ENCODE results near the gene TRPM8. TPM values are rescaled to one million over a fixed set of nuclear protein-coding genes. Genes with fewer than 3 reads are reported as not detected.
"Not testable (repeated sequence)": the region's sequence is repeated elsewhere in the genome, so short reads cannot be mapped to it uniquely, and the experiment has no call there.

The TRPM8 gene
- total RNA-seq, result not detected
- long read RNA-seq, result 0 reads

GRCh38 chr2:233917116-233917515 lies at the start of gene TRPM8:
TRPM8 (plus strand) TSS chr2:233917373; CDS start chr2:233926538, 9,165 bp downstream.
- intact Hi-C loops (cut with DNase I, micrococcal nuclease), result no loop called here
- DNase-seq, result no peak

DNA sequence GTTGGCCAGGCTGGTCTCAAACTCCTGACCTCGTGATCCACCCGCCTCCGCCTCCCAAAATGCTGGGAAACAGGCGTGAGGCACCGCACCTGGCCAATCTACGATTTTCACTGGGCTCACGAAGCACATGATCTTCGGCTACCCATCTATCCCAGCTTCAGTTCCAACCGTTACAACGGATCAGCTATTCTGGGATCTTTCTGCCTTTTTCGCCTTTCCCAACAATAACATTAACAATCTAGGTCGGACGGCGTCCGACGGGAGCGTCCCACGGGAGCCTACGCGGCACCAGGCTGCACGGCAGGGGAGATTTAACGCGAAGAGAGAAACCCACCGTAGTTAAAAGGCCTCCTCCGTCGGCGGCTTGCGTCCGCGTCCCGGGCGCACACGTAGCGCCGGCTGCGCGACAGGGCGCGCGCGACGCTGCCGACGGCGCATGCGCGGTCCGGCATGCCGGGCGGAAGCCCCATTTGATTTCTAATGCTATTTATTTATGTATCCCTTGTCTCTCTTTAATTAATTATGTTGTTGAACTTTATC lies 49.1 kb upstream of the TRPM8 start, which contains the start of gene MSL3B:
Gene MSL3B (minus strand): TSS at position 394 of the 540 bp plus-strand sequence.
- intact Hi-C loops (cut with DNase I, micrococcal nuclease), result no loop called here
- ATAC-seq (peak; percentile 94), DNase-seq (peak in 1 of 2 donors; percentile 59)

More at GRCh38 chr2:233917116-233917515, at the start of gene TRPM8:
- ATAC-seq, result no peak

DNA sequence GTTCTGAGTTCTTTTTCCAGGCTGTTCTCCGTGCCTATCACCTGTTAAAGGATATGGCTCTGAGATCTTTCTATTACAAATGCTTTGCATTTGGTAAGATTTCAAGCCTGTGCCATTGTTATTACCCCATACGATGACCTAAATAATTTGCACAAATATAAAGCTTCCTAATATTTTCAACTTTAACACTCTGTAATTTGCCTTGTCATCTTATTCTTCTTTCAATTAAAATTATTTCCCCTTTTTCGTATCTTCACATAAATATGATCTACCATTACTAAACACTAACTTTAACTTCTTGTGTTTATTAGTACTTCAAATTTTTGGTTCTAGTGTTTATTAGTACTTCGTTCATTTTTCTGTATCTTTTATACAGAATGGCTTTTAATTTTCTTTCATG lies 45.7 kb upstream of the TRPM8 start:
- ATAC-seq (no peak), DNase-seq (no peak)
- intact Hi-C loops (cut with DNase I, micrococcal nuclease), result no loop called here

GRCh38 chr2:233872125-233872524 lies 45.0 kb upstream of the TRPM8 start:
- intact Hi-C loops (cut with DNase I, micrococcal nuclease); ATAC-seq; DNase-seq: not testable (repeated sequence)

DNA sequence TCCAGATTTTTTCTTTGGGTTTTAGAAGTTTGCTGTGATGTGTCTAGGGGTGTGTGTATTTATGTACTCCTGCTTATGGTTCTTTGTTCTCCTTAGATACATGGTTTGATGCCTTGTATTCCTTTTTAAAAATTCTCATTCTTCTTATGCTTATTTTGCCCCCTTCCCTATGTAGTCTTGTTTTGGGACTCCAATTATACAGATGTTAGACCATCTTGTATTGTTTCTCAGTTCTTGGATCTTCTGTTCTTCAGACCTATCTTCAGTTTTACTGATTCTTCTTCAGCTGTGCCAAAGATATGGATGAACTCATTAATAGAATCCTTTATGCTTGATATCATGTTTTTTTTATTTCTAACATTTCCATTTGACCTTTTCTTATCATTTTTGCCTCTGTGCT lies 34.8 kb upstream of the TRPM8 start:
- no peak for ATAC-seq
- intact Hi-C loops (cut with DNase I, micrococcal nuclease), result no loop called here

DNA sequence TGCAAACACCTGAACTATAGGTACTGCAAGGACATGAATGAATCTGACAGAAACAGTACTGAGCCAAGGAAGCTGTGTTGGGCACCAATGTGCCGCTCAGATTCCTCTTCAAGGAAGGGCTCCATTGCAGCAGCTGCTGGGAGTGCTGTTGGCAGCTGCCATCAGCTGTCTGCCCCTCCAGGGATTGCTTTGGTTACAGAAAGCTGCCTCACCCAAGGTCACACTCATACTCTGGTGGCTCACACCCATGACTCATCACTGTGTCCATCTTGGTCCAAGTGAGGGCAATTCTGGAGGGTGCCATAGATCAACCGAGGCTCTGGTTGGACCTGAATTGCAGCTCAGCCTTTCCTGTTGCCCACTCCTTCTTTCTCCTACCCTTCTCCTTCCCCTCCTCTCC lies 24.4 kb upstream of the TRPM8 start:
- DNase-seq (no peak), ATAC-seq (no peak)
- intact Hi-C loops (cut with DNase I, micrococcal nuclease), result no loop called here

More for the DNA sequence above, 34.8 kb upstream of the TRPM8 start:
- no peak for DNase-seq

DNA sequence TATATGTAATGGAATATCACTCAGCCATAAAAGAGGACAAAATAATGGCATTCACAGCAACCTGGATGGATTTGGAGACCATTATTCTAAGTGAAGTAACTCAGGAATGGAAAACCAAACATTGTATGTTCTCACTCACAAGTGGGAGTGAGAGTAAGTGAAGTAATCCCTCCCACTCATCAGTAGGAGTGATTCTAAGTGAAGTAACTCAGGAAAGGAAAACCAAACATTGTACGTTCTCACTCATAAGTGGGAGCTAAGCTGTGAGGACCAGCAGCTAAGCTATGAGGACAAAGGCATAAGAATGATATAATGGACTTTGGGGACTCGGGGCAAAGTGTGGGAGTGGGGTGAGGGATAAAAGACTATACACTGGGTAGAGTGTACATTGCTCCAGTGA lies 20.9 kb upstream of the TRPM8 start:
- ATAC-seq; intact Hi-C loops (cut with DNase I, micrococcal nuclease); DNase-seq: not testable (repeated sequence)

GRCh38 chr2:233901367-233901766 lies 15.8 kb upstream of the TRPM8 start:
- intact Hi-C loops (cut with DNase I, micrococcal nuclease), result no loop called here
- peak; percentile 80 for ATAC-seq
- peak in 1 of 2 donors; percentile 9 for DNase-seq

DNA sequence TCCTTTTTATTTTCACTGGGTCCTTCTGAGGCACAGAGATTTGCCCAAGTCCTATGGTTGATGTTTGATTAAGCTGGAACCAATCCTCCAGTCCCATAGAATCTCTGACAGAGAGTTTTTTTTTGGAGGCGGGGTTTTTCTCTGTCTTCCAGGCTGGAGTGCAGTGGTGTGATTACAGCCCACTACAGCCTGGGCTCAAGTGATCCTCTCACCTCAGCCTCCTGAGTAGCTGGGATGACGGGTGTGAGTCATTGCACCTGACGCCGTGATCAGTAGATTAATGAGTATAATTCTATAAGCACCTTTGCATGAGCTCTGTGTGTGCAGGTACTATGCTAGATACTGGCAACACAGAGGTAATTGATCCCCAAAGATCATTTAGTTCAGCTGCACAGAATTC lies 15.3 kb upstream of the TRPM8 start:
- no peak for ATAC-seq
- intact Hi-C loops (cut with DNase I, micrococcal nuclease), result no loop called here
- DNase-seq, result no peak

DNA sequence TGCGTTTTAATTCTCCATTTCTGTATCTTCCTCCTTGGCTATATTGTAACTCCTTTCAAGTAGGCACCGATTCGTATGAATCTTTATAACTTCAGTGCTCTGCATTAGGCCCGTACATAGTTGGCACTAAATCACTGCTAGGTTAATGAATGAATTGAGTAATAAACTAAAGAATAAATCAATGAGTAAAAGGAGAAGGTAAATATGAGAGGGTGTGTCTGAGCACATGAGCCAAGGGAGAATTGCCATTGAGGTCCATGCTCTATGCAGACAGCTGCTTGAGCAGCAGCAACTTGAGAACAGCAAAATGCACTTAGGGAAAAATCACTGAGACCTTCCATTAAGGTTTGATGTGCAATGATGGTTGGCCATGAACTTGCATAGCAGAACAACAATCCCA lies 11.2 kb upstream of the TRPM8 start:
- DNase-seq, result no peak
- ATAC-seq, result peak; percentile 89
- intact Hi-C loops (cut with DNase I, micrococcal nuclease), result no loop called here

DNA sequence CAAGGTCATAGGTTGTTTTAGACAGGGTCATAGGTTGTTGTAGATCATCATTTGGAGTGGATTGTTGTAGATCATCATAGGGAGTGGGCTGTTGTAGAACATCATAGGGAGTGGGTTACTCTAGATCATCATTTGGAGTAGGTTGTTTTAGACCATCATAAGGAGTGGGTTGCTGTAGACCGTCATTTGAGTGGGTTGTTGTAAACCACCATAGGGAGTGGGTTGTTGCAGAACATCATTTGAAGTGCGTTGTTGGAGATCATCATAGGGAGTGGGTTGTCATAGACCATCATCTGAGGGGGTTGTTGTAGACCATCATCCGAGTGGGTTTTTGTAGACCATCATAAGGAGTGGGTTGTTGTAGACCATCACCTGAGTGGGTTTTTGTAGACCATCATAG lies 9.5 kb upstream of the TRPM8 start:
- intact Hi-C loops (cut with DNase I, micrococcal nuclease), result no loop called here
- DNase-seq (no peak), ATAC-seq (no peak)

- ATAC-seq, result peak; percentile 35
- peak in 1 of 2 donors; percentile 12 for DNase-seq
- intact Hi-C loops (cut with DNase I, micrococcal nuclease), result no loop called here
Measured at GRCh38 chr2:233912691-233913423, 4.3 kb upstream of the TRPM8 start.

- intact Hi-C loops (cut with DNase I, micrococcal nuclease), result no loop called here
- ATAC-seq, result no peak
- DNase-seq, result no peak
Measured at GRCh38 chr2:233915128-233915527, 2.0 kb upstream of the TRPM8 start.

DNA sequence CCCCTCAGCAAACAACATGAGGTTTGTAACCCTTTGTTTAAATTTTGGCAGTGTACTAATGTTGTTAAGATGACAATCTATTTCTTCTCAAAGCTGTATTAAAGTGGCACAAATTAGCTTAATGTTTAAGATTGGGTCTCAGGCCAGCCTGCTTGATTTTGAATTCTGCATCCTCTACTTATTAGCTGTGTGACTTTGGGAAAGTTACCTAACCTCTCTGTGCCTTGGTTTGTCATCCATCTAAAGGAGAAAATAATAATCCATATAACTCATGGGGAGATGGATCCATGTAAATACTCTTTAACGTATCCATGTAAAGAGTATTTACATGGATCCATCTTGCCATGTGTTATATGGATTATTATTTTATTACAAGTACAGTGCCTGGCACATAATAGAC lies 2.1 kb downstream of the TRPM8 start:
- intact Hi-C loops (cut with DNase I, micrococcal nuclease), result no loop called here
- DNase-seq (no peak), ATAC-seq (no peak)

GRCh38 chr2:233919938-233920337 lies 2.8 kb downstream of the TRPM8 start:
- intact Hi-C loops (cut with DNase I, micrococcal nuclease), result no loop called here
- ATAC-seq, result no peak
- no peak for DNase-seq

GRCh38 chr2:233922471-233922870 lies 5.3 kb downstream of the TRPM8 start:
- no peak for DNase-seq
- no peak for ATAC-seq
- intact Hi-C loops (cut with DNase I, micrococcal nuclease), result no loop called here

DNA sequence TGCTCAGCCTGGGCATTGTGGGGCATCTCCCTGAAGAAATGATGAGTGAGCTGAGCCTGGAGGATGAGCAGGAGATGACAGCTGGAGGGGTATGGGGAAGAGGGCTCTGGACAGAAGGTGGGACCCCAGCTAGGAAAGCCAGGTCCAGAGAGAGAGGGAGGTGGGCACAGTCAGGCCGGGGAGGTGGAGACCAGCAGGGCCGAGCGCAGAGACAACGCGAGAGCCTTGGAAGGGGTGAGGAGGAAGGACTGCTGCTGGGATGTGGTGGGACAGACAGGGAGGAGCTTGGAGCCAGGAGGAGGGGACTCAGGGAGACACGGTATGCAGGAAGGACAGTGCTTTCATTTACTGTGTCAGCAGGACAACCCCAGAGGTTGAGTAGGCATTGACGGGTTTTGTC lies 8.2 kb downstream of the TRPM8 start:
- DNase-seq (no peak), ATAC-seq (no peak)
- intact Hi-C loops (cut with DNase I, micrococcal nuclease), result no loop called here

- ATAC-seq (no peak), DNase-seq (no peak)
- intact Hi-C loops (cut with DNase I, micrococcal nuclease), result no loop called here
Measured at GRCh38 chr2:233926806-233927205, 9.6 kb downstream of the TRPM8 start.

DNA sequence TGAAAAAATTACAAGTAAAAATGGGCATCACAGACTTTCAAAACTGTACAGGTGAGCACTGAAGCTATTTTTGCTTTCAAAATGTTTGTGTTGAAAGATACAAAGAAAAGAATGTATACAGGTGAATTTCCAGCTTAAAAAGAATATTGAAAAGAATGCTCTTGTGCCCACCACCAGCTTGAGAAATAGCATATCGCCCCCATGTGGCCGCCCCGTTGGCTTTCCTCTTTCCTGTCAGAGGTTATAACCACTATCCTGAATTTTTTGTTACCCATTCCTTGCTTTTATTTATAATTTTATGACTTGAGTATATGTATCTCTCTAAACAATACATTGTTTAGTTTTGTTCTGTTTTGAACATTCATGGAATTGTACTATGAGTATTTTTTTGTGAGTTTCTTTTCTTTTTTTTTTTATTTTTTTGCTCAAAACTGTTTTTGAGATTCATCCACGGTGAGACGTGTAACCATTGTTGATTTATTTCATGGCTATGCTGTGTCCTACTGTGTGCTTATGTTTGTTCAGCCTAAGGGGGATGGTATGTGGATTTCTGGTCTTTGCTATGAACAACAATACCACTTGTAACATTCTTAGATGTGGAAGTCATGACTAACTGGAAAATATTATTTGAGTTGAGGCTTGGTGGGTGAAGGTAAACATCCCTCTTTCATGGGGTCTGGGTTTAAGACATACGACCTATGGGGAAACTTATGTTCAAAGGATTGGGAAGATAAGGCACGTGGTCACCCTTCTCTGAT lies 11.6 kb downstream of the TRPM8 start:
- peak in 1 of 2 donors; percentile 39 for DNase-seq
- no peak for ATAC-seq
- intact Hi-C loops (cut with DNase I, micrococcal nuclease), result no loop called here

Data from left colon (tissue), 2 donors.